GM23338 (cell line): ENCODE data around the gene OR2T8. TPM values are rescaled to one million over a fixed set of nuclear protein-coding genes. Genes with fewer than 3 reads are reported as not detected.

Experiments
- ATAC-seq: fragments of 200-7000 bp; cut with Tn5 transposase; 3 replicates; pipeline ENCODE4 v1.9.1; 2020
- DNase-seq: peaks from one replicate; pipeline ENCODE4 v3.0.0-alpha.2; 2015; ENCODE audit warnings: low spot score
- H2AFZ ChIP-seq: fragments of 200-600 bp; sonication (generic); 2 replicates; pipeline ENCODE4 v1.8.0; 2016; ENCODE audit warnings: antibody characterized with exemption, mild to moderate bottlenecking, moderate library complexity
- H3F3A ChIP-seq: fragments of 200-600 bp; sonication (generic); replicated peaks from 2 replicates; pipeline ENCODE4 v1.8.0; 2017; ENCODE audit warnings: antibody characterized with exemption, mixed run types, low read depth
- H3K27ac ChIP-seq: fragments of 200-600 bp; sonication (generic); 2 replicates; pipeline ENCODE4 v1.6.1; 2016; ENCODE audit warnings: low read depth
- H3K27me3 ChIP-seq: fragments of 200-600 bp; sonication (generic); 2 replicates; pipeline ENCODE4 v1.8.0; 2016; ENCODE audit warnings: mild to moderate bottlenecking, mixed run types, moderate library complexity; ENCODE audit not compliant: insufficient read depth
- H3K36me3 ChIP-seq: fragments of 200-600 bp; sonication (generic); 2 replicates; pipeline ENCODE4 v1.8.0; 2016; ENCODE audit warnings: mild to moderate bottlenecking; ENCODE audit not compliant: insufficient read depth
- H3K4me1 ChIP-seq: fragments of 200-600 bp; sonication (generic); 2 replicates; pipeline ENCODE4 v1.8.0; 2016; ENCODE audit warnings: mild to moderate bottlenecking, moderate library complexity; ENCODE audit not compliant: insufficient read depth
- H3K4me2 ChIP-seq: fragments of 200-600 bp; sonication (generic); 2 replicates; pipeline ENCODE4 v1.7.1; 2017; ENCODE audit warnings: mixed run types
- H3K4me3 ChIP-seq: fragments of 200-600 bp; sonication (generic); 2 replicates; pipeline ENCODE4 v1.6.1; 2016; ENCODE audit warnings: mixed run types
- H3K79me2 ChIP-seq: fragments of 200-600 bp; sonication (generic); replicated peaks from 2 replicates; pipeline ENCODE4 v1.8.0; 2017; ENCODE audit warnings: mild to moderate bottlenecking; ENCODE audit not compliant: insufficient read depth
- H3K9me2 ChIP-seq: fragments of 200-600 bp; sonication (generic); 2 replicates; pipeline ENCODE4 v1.8.0; 2017; ENCODE audit not compliant: insufficient read depth
- H4K20me1 ChIP-seq: fragments of 200-600 bp; sonication (generic); replicated peaks from 2 replicates; pipeline ENCODE4 v1.8.0; 2017; ENCODE audit warnings: mild to moderate bottlenecking; ENCODE audit not compliant: insufficient read depth
- H3K27ac Mint-ChIP-seq: 2 replicates; pipeline ENCODE4 v1.8.0; 2020; ENCODE audit warnings: inconsistent platforms, mild to moderate bottlenecking, moderate library complexity, mixed read lengths
- H3K27me3 Mint-ChIP-seq: 3 replicates; pipeline ENCODE4 v1.8.0; 2022; ENCODE audit warnings: low read depth, mild to moderate bottlenecking, moderate library complexity, mixed read lengths, inconsistent platforms; ENCODE audit not compliant: insufficient read depth, poor library complexity
- H3K36me3 Mint-ChIP-seq: 3 replicates; pipeline ENCODE4 v1.8.0; 2021; ENCODE audit warnings: low read depth, mild to moderate bottlenecking, inconsistent platforms, moderate library complexity, mixed read lengths
- H3K4me1 Mint-ChIP-seq: 3 replicates; pipeline ENCODE4 v1.8.0; 2020; ENCODE audit warnings: mild to moderate bottlenecking, inconsistent platforms, mixed read lengths
- H3K4me3 Mint-ChIP-seq: 3 replicates; pipeline ENCODE4 v1.8.0; 2021; ENCODE audit warnings: moderate library complexity, mild to moderate bottlenecking, inconsistent platforms, mixed read lengths
- H3K9me3 Mint-ChIP-seq: 3 replicates; pipeline ENCODE4 v1.8.0; 2020; ENCODE audit warnings: moderate library complexity, mild to moderate bottlenecking, inconsistent platforms, mixed read lengths
- CREB1 ChIP-seq: fragments of 250-450 bp; sonication (Bioruptor Pico); IDR thresholded peaks from 2 replicates; pipeline ENCODE4 v1.5.0; 2020; ENCODE audit warnings: low read depth, mild to moderate bottlenecking, moderate library complexity
- CTCF ChIP-seq, 2 experiments: fragments of 200-600 bp in 1 of 2; sonication (generic) in 1 of 2; conservative IDR thresholded peaks; 2 replicates each; pipeline versions ENCODE4 v1.5.1 to v1.6.1; 2016 to 2017; ENCODE audit warnings: antibody characterized with exemption in 2 of 2, low read depth in 2 of 2, mild to moderate bottlenecking in 2 of 2, moderate library complexity in 1 of 2
- ETS1 ChIP-seq: IDR thresholded peaks from 2 replicates; pipeline ENCODE4 v1.6.1; 2016; ENCODE audit warnings: antibody characterized with exemption
- EZH2 ChIP-seq: fragments of 200-600 bp; sonication (generic); IDR thresholded peaks from one replicate; pipeline ENCODE4 v1.8.0; 2017; ENCODE audit warnings: antibody characterized with exemption, mild to moderate bottlenecking, low read depth; ENCODE audit not compliant: unreplicated experiment
- EZH2phosphoT487 ChIP-seq: fragments of 200-600 bp; sonication (generic); IDR thresholded peaks from one replicate; pipeline ENCODE4 v1.8.1; 2018; ENCODE audit warnings: antibody characterized with exemption; ENCODE audit not compliant: unreplicated experiment
- JUNB ChIP-seq: IDR thresholded peaks from one replicate; pipeline ENCODE4 v1.6.1; 2016; ENCODE audit warnings: antibody characterized with exemption; ENCODE audit not compliant: unreplicated experiment
- NANOG ChIP-seq: IDR thresholded peaks from 2 replicates; pipeline ENCODE4 v1.6.1; 2016; ENCODE audit warnings: antibody characterized with exemption, borderline replicate concordance
- POLR2AphosphoS5 ChIP-seq: IDR thresholded peaks from 2 replicates; pipeline ENCODE4 v1.6.1; 2016; ENCODE audit warnings: antibody characterized with exemption, low read depth
- REST ChIP-seq: IDR thresholded peaks from one replicate; pipeline ENCODE4 v1.6.1; 2018; ENCODE audit warnings: antibody characterized with exemption; ENCODE audit not compliant: unreplicated experiment
- STAT1 ChIP-seq: IDR thresholded peaks from one replicate; pipeline ENCODE4 v1.6.1; 2016; ENCODE audit warnings: antibody characterized with exemption; ENCODE audit not compliant: unreplicated experiment
- ZNF114 ChIP-seq: fragments of 250-450 bp; sonication (Bioruptor Pico); IDR thresholded peaks from 2 replicates; pipeline ENCODE4 v1.5.0; 2020; ENCODE audit warnings: mild to moderate bottlenecking, moderate library complexity
- ZNF331 ChIP-seq: fragments of 250-450 bp; sonication (Bioruptor Pico); IDR thresholded peaks from 2 replicates; pipeline ENCODE4 v1.5.0; 2020; ENCODE audit warnings: low read depth, mild to moderate bottlenecking, moderate library complexity
- ZNF462 ChIP-seq: fragments of 250-450 bp; sonication (Bioruptor Pico); IDR thresholded peaks from 2 replicates; pipeline ENCODE4 v1.5.0; 2020; ENCODE audit warnings: mild to moderate bottlenecking, moderate library complexity
- polyA plus RNA-seq: library from polyadenylated mRNA; unstranded; fragments of >200 nt; fragmentation: Nextera tagmentation; extraction: Ambion mirVana; gene quantifications from 2 replicates; pipeline ENCODE4 v1.2.1, GENCODE V29; 2016
- total RNA-seq: library from RNA; depleted of rRNA; stranded (reverse); fragments of >200 nt; shearing (Covaris generic); gene quantifications from 2 replicates; pipeline ENCODE4 v1.2.3, GENCODE V29; 2014

OR2T8 gene
- total and polyA plus RNA-seq, 2 experiments from 2014 or later, result not detected

GRCh38 chr1:247884797-247885413 is 35.1 kb upstream of the OR2T8 start:
- H4K20me1 ChIP-seq, result no peaks in the 10 kb centered on the region
- H3K27me3 ChIP-seq, result no peaks in the 10 kb centered on the region
- TF ChIP-seq NANOG (no peak), EZH2phosphoT487 (no peak), JUNB (no peak), ZNF462 (CRISPR knock-in tag) (no peak), ETS1 (no peak), POLR2AphosphoS5 (no peak), ZNF114 (CRISPR knock-in tag) (no peak), REST (no peak), STAT1 (no peak), EZH2 (no peak), CREB1 (no peak), ZNF331 (CRISPR knock-in tag) (no peak), CTCF (conservative IDR thresholded peaks at IDR 0.05; ENCODE audit: low read depth in 2 of 2) (no peak)
- H3K9me2 ChIP-seq, result no peaks in the 10 kb centered on the region
- H3K4me2 ChIP-seq, result no peak overlapping the region
- H3K27me3 Mint-ChIP-seq, result no peaks in the 10 kb centered on the region
- DNase-seq, result no peak
- no peak overlapping the region for H2AFZ ChIP-seq
- H3K4me3 ChIP-seq, result no peak overlapping the region
- no peaks in the 10 kb centered on the region for H3K79me2 ChIP-seq
- H3K4me1 Mint-ChIP-seq, result no peaks in the 10 kb centered on the region
- H3K36me3 ChIP-seq, result no peaks in the 10 kb centered on the region
- H3K9me3 Mint-ChIP-seq, result peaks cover 58% of the 10 kb centered on the region
- no peak overlapping the region for H3K27ac Mint-ChIP-seq
- no peak overlapping the region for H3K4me3 Mint-ChIP-seq
- ATAC-seq, result no peak
- H3K36me3 Mint-ChIP-seq, result no peaks in the 10 kb centered on the region
- H3F3A ChIP-seq, result no peaks in the 10 kb centered on the region
- no peaks in the 10 kb centered on the region for H3K4me1 ChIP-seq
- no peak overlapping the region for H3K27ac ChIP-seq
